ENCODE measurements around the gene CORT.

DNA sequence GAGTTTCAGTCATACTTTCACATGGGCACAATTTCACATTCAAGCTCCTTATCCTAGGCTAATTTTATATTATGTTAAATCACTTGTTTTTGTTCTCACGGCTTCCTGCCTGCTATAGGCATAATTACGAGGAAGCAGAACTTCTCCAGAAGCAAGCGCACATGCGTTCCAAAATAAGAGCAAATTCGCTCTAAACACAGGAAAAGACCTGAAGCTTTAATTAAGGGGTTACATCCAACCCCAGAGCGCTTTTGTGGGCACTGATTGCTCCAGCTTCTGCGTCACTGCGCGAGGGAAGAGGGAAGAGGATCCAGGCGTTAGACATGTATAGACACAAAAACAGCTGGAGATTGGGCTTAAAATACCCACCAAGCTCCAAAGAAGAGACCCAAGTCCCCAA, at the start of gene CORT:
- TF ChIP-seq, protein P1, sequence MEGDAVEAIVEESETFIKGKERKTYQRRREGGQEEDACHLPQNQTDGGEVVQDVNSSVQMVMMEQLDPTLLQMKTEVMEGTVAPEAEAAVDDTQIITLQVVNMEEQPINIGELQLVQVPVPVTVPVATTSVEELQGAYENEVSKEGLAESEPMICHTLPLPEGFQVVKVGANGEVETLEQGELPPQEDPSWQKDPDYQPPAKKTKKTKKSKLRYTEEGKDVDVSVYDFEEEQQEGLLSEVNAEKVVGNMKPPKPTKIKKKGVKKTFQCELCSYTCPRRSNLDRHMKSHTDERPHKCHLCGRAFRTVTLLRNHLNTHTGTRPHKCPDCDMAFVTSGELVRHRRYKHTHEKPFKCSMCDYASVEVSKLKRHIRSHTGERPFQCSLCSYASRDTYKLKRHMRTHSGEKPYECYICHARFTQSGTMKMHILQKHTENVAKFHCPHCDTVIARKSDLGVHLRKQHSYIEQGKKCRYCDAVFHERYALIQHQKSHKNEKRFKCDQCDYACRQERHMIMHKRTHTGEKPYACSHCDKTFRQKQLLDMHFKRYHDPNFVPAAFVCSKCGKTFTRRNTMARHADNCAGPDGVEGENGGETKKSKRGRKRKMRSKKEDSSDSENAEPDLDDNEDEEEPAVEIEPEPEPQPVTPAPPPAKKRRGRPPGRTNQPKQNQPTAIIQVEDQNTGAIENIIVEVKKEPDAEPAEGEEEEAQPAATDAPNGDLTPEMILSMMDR (IDR thresholded peaks at IDR 0.05), result no peak
- TF ChIP-seq POLR2A (IDR thresholded peaks at IDR 0.05), result no peak
